OCI-M1 (cell line): ENCODE measurements around the gene RNF41.
"Not testable (repeated sequence)": the region's sequence is repeated elsewhere in the genome, so short reads cannot be mapped to it uniquely, and the experiment has no call there.

Experiments
- DNase-seq: peaks from one replicate; lab custom pipeline; 2025; lab: John Stamatoyannopoulos, UW

The RNF41 gene

DNA sequence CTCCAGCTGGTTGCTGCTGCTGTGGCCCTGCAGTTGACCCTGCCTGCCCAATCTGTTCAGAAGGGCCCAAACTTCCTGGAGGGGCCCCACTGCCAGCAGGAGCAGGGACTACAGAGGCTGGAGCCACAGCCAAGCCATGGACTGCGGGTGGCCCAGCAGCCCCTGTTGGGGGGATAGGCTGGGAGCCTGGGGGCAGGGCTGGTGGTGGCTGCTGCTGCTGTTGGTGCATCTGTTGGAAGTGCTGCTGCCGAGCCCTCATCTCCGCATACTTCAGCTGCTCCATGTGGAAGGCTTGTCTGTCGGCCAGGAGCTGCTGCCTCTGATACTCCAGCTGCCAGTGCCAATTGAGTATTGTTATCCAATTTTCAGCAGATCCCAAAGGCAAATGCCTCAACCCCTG is 56.4 kb downstream of the RNF41 start:
- DNase-seq = no peak

DNA sequence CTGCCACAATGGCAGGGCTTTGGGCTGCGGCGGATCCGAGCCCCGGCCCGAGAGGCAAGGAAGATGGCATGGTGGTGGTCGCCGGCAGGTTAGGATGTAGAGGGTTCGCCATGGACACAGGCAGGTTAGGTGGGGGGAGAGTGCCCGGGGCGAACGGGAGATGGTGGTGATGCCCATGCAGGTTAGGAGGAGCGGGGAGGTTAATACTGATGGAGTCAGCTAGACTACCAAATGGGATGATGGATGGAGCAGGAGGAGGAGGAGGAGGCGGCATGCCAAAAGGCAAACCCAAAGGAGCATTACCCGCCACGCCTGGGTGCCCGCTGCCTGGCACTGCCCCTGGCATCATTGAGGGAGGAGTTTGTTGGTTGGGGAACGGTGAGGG is 57.4 kb downstream of the RNF41 start:
- no peak for DNase-seq

DNA sequence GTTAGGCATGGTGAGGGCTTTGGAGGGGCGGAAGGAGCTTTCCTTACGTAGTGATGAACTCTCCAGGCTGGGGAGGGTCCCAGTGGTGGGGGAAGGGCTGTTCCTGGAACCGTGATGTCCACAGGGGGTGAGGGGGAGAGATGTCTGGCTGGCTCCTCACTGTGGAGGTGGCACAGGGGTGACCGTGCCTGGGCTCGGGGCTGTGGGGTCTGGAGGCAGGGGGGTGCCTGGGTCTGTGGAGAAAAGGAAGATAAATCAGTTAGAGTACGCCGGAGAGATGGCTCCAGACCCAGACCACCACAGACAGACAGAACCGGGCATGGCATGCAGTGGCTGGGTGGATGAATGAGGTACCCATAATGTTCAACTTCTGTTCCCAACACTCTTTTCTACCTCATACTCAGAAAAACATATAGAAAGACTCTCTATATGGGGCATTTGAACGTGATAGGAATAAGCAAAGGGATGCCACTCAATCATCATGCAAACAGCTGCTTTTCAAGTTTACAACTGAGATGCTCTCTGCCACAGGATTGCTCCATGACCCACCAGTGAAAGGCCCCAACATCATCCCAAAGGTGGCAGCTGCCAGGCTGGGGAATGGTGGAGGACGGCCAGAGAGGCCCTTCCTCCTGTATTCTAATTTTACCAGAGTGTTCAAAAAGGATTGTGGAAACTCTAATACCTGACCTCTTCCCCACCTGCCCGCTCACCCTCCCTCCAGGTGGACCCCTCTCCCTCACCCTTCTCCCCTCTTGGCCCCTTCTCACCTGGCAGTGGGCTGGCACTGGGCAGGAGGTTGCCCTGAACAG is 58.0 kb downstream of the RNF41 start:
- DNase-seq = no peak

DNA sequence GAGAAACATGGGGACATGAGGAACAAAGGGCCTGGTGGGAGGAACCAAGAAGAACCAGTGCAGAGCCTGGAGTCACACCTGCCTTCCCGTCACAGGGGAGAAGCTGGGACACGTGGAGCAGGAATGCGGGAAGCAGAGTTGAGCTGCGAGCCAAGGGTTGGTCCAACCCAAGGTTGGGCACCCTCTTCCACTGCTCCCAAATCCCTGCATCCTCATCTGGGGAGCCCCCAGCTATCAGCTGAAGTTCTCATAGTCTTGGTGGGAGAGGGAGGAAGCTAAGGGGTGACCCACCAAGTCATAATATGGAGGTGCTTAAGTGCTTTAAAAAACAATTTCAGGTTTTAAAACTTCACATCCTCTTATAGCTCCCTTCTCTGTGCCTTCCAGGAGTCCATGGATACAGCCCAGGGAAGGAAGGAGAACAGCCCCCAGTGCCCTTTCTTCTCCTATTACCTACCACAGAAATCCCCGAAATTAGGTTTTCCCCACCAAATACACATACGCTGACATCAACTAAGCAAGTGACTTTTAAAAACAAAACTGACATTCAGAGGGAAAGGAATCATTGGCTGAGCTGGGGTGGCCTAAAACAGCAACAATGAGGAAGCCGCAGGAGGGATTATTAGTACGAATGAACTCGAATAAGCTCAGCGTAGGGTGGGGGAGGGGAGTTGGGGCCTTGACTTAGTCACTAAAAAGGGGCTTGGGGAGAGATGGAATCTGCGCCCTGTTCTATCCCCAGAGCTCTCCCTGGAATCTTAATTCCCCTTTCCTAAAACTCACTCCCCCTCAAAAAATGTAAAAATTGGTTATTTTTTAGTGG is 59.0 kb downstream of the RNF41 start:
- no peak for DNase-seq

DNA sequence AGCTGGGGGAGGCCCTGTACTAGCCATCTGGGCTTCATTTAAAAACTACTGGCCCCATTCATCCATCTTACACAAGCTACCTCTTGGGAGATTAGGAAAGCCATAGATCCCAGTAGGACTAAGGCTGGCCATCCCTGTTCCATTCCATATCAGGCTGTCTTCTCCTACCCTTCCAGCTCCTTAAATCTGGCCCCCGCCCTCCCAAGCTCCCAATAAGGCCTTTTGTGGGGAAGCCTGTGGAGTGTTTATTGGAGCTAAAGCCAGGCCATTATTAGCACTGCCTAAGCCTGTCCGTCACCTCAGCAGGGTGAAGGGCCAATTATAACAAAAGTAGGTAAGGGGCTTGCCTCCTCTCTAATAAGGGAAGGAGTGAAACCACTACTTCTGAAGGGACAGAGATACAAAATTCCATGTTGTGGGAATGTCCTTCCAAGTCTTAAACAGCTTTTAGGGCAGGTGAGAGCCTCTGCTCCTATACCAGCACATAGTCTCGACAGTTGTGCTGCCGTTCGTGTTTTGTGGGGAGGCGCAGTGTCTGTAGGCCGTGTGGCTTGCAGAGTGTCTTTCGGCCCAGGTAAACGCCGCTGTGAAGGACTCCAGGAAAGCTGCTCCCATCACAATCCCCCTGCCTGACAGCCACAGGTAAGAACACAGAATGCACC is 59.9 kb downstream of the RNF41 start:
- no peak for DNase-seq

DNA sequence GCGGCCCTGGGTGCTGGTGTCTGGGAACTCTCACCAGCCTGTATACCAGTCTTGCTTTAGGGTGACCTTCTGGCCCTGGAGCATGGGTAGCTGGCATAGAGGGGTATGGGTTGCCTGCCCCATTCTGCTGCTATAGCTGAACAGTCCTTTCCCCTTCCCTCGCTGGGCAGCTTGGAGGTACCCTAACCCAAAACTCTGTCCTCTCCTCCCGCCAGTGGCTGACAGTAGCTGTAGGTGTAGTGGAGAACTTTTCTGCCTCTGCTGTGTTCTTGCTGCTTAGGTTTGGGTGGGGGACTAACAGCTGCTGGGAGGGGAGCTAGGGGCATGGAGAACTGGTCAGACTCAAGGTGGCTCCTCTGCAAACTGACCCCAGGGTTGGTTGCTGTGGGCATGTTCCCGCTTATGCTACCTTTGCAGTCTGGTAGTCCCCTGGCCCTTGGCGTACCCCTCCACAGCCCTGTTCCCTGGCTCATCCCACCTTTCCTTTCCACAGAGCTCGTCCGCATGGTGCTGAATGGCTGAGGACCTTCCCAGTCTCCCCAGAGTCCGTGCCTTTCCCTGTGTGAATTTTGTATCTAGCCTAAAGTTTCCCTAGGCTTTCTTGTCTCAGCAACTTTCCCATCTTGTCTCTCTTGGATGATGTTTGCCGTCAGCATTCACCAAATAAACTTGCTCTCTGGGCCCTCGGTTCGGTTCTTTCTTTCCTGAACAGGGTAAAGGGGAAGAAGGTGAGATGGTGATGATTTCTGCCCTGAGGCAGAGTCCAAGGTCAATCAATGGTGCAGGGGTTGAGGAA is 60.6 kb downstream of the RNF41 start:
- no peak for DNase-seq

DNA sequence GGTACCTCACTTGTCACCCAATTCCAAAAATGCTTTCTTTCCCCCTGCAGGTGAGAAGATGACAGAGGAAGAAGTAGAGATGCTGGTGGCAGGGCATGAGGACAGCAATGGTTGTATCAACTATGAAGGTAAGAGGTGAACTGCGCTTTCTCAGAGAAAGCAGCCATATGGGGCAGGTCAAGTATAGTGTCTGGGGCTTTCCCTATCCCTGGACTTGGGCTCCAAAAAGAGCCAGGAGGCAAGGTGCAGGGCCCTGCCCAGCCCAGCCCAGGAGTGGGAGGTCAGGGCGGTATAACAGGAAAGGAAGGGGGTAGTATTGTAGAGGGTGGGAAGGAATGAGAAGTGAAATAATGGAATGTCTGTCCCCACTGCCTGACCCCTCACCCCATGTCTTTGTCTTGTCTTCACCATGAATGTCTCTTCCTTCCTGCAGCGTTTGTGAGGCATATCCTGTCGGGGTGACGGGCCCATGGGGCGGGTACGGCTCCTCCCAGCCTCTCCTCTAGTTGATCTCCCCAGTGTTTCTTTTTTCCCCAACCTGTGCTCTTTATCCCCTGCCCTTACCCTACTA is 61.4 kb downstream of the RNF41 start:
- DNase-seq = no peak

DNA sequence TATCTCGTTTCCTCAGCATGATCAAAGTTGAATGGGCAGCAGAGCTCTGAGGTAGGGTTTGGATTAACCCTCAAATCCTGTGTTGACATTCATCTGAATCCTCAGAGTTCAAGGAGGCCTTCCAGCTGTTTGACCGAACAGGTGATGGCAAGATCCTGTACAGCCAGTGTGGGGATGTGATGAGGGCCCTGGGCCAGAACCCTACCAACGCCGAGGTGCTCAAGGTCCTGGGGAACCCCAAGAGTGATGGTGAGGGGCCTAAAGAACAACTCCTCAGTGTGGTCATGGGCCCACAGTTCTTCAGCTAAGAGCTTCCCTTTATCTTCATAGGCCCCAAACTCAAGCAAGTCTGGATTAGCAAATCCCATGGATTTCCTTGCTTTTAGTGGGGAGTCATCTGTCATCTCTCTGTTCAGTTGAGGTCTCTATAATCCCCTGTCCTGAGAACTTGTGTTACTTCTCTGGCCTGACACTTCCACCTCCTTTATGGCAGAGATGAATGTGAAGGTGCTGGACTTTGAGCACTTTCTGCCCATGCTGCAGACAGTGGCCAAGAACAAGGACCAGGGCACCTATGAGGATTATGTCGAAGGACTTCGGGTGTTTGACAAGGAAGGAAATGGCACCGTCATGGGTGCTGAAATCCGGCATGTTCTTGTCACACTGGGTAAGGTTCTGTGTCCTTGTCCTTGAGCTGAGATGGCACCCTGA is 62.1 kb downstream of the RNF41 start:
- no peak for DNase-seq

DNA sequence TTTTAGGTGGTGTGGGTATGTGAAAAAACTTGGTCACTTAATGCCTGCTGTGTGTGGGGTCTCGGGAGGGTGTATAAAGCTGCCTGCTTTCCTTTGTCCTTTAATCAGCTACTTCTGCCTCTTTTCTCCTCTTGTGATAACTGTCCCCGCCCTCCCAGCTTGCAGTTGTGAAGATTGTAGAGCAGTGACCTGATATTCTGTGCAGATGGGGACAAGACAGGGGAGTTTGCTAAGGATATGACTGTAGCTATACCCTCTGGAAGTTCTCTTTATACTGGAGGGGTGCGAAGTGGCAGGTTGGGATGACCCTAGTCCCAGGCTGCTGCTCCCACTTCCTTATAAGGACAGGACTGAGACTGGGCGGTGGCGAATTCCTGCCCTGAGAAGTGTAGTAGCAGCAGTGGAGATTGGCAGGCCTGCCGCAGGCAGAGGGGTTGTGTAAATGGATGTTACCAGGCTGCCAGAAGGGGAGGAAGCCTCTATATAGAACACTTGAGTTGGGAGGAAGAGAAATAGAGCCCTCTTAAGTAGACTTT is 62.7 kb downstream of the RNF41 start:
- peak; percentile 82 for DNase-seq

DNA sequence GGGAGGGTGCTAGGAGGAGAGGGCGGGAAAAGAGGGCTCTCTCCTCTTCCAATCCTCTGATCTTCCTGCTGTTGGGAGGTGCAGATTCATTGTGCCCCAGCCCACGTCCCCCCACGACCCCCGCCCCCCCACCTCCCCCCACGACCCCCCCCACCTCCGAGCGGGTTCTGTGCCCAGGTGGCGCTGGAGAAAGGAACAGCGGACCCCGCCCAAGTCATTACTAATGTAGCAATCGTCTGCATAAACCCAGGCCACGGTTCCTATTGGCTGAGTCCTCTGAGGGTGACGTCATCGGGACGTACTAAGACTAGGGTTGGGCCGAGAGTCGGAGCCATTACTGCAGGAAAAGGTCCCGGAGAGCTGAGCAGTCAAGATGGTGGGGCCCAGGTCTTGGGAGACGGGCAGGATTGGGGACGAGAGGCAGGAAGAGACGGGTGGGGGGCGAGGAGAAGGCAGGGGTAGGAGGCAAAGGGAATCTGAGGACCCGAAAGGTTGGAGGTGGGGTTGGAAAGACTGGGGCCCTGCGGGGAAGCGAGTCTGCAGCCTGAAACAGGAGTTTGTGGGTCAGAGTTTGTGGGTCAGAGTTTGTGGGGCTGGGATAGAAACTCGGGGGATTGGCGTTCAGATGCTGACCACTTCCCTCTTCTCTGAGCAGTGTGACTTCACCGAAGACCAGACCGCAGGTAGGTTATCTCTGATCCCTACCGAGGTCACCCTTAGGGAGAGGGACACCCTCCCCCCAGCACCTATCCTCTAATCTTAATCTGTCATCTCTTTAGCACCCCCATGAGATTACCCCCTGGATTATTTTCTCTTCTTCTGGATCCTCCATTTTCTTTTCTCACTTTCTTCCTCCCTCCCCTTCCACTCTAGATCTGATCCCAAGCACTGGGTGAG is 63.4 kb downstream of the RNF41 start, which contains the start of gene MYL6:
Gene MYL6 (plus strand): TSS at position 331 of the 897 bp plus-strand sequence. CDS start 43 bp downstream, at position 374.
- DNase-seq = peak; percentile 98

DNA sequence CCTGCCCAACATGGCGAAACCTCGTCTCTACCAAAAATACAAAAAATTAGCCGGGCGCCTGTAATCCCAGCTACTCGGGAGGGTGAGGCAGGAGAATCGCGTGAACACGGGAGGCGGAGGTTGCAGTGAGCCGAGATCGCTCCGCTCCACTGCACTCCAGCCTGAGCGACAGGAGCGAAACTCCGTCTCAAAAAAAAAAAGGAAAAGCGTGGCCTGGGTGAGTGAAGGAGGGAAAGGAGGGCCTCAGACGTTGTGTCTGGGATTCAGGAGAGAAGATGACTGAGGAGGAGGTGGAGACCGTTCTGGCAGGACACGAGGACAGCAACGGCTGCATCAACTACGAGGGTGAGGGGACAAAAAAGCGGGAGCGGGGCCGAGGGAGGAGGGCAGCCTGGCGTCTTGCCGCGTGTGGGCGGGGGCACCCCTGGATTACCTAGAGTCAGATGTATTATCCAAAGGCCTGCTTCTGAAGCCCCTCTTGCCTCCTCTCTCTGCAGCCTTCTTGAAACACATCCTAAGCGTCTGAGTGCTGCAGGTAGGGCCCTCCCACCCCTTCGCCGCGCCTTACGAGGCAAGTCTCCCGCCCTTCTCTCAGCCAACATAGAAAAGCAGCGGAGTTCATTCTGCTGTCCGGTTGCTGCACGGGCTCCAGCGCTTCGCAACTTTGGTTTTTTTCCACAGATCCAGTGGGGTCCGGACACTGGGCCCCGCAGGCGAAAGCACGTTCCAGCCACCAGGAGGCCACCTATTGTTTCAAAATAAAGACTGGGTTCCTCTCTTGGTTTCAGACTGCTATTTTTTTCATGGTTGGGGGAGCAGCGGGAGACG is 64.3 kb downstream of the RNF41 start:
- peak; percentile 91 for DNase-seq

DNA sequence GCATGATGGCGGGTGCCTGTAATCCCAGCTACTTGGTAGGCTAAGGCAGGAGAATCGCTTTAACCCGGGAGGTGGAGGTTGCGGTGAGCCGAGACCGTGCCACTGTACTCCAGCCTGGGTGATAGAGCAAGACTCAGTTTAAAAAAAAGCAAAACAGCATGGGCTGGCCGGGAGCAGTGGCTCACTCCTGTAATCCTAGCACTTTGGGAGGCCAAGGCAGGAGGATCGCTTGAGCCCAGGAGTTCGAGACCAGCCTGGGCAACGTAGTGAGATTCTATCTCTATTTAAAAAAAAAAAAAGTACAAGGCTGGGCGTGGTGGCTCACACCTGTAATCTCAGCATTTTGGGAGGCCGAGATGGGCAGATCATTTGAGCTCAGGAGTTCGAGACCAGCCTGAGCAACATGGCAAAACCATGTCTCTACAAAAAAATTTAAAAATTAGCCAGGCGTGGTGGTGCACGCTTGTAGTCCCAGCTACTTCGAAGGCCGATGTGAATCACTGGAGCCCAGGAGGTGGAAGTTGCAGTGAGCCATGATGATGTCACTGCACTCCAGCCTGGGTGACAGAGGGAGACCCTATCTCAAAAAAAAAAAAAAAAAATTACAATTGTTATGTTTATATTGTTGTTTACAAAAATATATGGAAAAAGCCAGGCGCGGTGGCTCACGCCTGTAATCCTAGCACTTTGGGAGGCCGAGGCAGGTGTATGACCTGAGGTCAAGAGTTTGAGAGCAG is 65.1 kb downstream of the RNF41 start:
- not testable (repeated sequence) for DNase-seq

DNA sequence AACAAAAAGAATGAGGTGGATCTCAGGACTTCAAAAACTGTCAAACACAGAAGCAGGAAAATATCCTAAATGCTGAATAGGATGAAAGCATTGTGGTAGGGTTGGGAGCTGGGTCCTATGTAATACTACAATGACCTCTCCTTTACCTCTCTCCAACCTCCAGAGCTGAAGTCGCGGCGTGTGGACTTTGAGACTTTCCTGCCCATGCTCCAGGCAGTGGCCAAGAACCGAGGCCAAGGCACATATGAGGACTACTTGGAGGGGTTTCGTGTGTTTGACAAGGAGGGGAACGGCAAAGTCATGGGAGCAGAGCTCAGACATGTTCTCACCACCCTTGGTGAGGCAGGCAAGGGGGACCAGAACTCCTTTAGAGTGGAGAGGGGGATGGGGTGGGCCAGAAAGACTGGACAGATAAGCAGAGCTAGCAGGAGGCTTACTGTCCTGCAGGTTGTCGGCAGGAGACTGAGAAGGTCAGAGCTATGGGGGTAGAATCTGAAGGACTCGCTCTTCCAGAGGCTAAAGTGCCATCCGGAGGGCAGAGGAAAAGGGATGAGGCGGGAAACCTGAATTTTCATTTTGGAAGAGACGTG is 66.4 kb downstream of the RNF41 start:
- no peak for DNase-seq

DNA sequence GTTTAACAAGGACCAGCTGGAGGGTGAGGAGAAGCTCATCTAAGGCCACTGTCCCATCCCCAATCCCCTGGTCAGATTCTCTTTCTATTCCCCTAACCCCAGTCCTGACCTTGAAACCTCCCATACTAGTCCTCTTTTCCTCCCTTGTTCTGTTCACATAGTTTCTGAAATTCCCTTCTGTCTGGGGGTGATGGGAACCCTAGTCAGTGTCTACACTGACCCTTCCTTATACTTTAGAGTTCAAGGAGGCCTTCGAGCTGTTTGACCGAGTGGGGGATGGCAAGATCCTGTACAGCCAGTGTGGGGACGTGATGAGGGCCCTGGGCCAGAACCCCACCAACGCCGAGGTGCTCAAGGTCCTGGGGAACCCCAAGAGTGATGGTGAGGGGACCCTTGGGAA is 66.9 kb downstream of the RNF41 start:
- no peak for DNase-seq

DNA sequence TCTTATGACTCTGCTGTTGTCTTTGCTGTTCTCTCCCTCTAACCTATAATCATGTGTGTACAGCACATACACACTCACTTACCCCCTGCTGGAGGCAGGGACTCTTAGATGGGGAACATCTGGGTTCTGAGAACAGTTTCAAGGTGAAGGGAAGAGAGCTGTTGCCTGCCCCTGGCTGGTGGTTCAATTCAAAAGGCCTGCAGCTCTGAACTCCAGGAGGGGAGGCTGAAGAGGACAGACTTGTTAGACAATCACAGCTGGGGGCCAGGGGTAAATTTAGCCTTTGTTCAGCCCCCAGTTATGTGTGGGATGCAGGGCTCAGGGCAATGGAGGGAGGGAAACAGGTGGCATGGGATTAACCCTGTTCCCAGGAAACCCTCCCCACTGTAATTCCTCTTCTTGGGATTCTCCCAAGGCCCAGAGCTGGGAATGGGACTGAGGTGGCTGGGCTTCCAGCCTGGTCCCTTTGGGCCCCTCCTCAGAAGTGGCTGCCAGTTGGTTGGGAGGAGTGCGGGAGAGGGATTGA is 67.4 kb downstream of the RNF41 start:
- no peak for DNase-seq

DNA sequence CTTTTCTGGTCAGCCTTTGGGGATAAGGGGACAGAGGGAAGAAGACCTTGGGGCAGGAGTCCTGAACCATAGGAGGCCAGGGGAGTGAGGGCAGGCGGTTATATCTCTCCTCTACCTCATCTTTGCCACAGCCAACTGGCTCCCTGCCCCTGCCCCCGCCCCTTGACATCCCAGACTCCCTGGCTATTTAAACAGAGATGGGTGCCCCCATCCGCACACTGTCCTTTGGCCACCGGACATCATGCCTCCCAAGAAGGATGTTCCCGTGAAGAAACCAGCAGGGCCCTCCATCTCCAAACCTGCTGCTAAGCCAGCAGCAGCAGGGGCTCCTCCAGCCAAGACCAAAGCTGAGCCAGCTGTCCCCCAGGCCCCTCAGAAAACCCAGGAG is 68.0 kb downstream of the RNF41 start:
- no peak for DNase-seq
